GM19035 (cell line): ENCODE data around the gene OR1C1.
"Not testable (repeated sequence)": the region's sequence is repeated elsewhere in the genome, so short reads cannot be mapped to it uniquely, and the experiment has no call there.

Source experiments
- ATAC-seq: cut with Tn5 transposase; IDR thresholded peaks from one replicate; pipeline ENCODE4 v1.9.1; 2021; ENCODE audit not compliant: unreplicated experiment

The OR1C1 gene

GRCh38 chr1:247760456-247760855 is at the start of gene OR1C1:
OR1C1 (minus strand) TSS chr1:247760556; CDS start chr1:247758406, 2,150 bp downstream.
- no peak for ATAC-seq

GRCh38 chr1:247797518-247797917 is 37.2 kb upstream of the OR1C1 start:
- ATAC-seq: no peak

- no peak for ATAC-seq
Observed at GRCh38 chr1:247769603-247770002, 9.2 kb upstream of the OR1C1 start.

- ATAC-seq: not testable (repeated sequence)
Observed at GRCh38 chr1:247754311-247754710, 6.0 kb downstream of the OR1C1 start.

- ATAC-seq: no peak
Observed at GRCh38 chr1:247749870-247750269, 10.5 kb downstream of the OR1C1 start.

- no peak for ATAC-seq
Observed at GRCh38 chr1:247748041-247748440, 12.3 kb downstream of the OR1C1 start, which contains the start of gene OR14A2. OR14A2 (minus strand) TSS chr1:247748141.

GRCh38 chr1:247747616-247748015 is 12.7 kb downstream of the OR1C1 start:
- ATAC-seq: no peak

GRCh38 chr1:247746391-247746935 is 13.9 kb downstream of the OR1C1 start:
- ATAC-seq: no peak

- not testable (repeated sequence) for ATAC-seq
Observed at GRCh38 chr1:247742215-247742760, 18.1 kb downstream of the OR1C1 start.

GRCh38 chr1:247741756-247742155 is 18.6 kb downstream of the OR1C1 start:
- no peak for ATAC-seq

- ATAC-seq: no peak
Observed at GRCh38 chr1:247740721-247741120, 19.6 kb downstream of the OR1C1 start.

- ATAC-seq: no peak
Observed at GRCh38 chr1:247738315-247738714, 22.0 kb downstream of the OR1C1 start, which contains the start of gene OR14K1. OR14K1 (plus strand) TSS chr1:247738615; CDS start chr1:247738615, 0 bp downstream.

- ATAC-seq: no peak
Observed at GRCh38 chr1:247721222-247721621, 39.1 kb downstream of the OR1C1 start.

GRCh38 chr1:247716546-247716945 is 43.8 kb downstream of the OR1C1 start, which contains the start of gene OR6F1:
OR6F1 (minus strand) TSS chr1:247716646; CDS start chr1:247712755, 3,891 bp downstream.
- ATAC-seq: no peak

- ATAC-seq: no peak
Observed at GRCh38 chr1:247713753-247714152, 46.6 kb downstream of the OR1C1 start.

GRCh38 chr1:247710681-247711080 is 49.7 kb downstream of the OR1C1 start:
- ATAC-seq: not testable (repeated sequence)
